Measurements from ENCODE around the gene RAD51B.

RAD51B gene

DNA sequence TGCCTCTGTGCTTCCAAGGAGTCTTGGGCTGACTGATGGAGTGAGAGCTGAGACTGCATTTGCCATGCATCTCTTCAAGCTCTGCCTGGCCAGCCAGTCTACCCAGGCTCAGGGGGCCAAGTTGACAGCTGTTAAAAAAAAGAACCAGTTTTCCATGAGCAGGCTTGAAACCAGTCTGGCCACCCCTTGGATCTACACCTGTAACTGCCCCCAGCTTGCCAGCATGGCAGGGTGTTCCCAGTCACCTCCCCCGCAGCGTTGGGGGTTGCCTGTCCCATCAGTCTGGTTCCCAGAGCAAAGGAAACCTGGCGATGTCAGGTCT lies 770.6 kb downstream of the RAD51B start:
- no peaks in the 10 kb centered on the region for H3K27me3 ChIP-seq (replicated peaks)
- in situ Hi-C loops (cut with HindIII; ENCODE audit: low pct_ligation_motif_present, low sequenced_read_pairs) = no loop called here
- H3K27ac ChIP-seq = no peak overlapping the region
- H3K36me3 ChIP-seq (replicated peaks) = no peaks in the 10 kb centered on the region
- no peak overlapping the region for H3K4me3 ChIP-seq (ENCODE audit: low read depth, low read length)
- TF ChIP-seq CTCF (IDR thresholded peaks at IDR 0.05; ENCODE audit: low read depth, low read length, missing control alignments) = no peak
- DNase-seq = no peak

- no peaks in the 10 kb centered on the region for H3K36me3 ChIP-seq (replicated peaks)
- no peak for TF ChIP-seq CTCF (IDR thresholded peaks at IDR 0.05; ENCODE audit: low read depth, low read length, missing control alignments)
- in situ Hi-C loops (cut with HindIII; ENCODE audit: low pct_ligation_motif_present, low sequenced_read_pairs) = no loop called here
- H3K27me3 ChIP-seq (replicated peaks) = no peaks in the 10 kb centered on the region
- DNase-seq = no peak
- no peak overlapping the region for H3K4me3 ChIP-seq (ENCODE audit: low read depth, low read length)
- H3K27ac ChIP-seq = no peak overlapping the region
Measured at GRCh38 chr14:68591786-68592185, 772.2 kb downstream of the RAD51B start.

DNA sequence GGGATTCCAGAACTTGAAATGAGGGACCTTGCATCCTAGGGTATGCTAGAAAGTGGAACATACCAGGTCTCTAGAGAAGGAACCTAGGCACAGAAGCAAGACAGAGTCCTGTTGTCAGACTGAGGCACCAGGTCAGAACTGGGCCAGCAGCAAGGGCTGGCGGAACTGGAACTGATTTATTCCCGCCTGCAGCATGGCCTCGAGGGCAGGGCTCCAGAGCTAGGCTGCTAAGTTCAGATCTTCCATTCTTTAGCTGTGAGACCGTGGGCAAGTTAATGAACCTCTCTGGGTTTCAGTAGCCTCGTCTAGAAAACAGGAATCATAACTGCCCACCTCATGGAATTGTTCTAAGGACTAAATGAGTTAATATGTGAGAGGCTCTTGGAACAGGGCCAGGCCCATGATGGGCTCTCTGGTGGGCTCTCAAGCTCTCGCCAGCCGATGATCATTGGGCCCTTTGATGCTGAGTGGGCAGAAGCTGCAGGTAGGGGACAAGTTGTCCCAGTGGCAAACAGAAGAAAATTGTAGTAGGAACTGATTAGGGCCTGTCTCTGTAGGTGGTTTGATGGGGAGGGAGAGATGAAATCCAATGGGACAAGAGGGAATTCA lies 773.5 kb downstream of the RAD51B start:
- DNase-seq = no peak
- H3K36me3 ChIP-seq (replicated peaks) = no peaks in the 10 kb centered on the region
- no peaks in the 10 kb centered on the region for H3K27me3 ChIP-seq (replicated peaks)
- in situ Hi-C loops (cut with HindIII; ENCODE audit: low pct_ligation_motif_present, low sequenced_read_pairs) = no loop called here
- no peak overlapping the region for H3K27ac ChIP-seq
- TF ChIP-seq CTCF (IDR thresholded peaks at IDR 0.05; ENCODE audit: low read depth, low read length, missing control alignments) = no peak
- H3K4me3 ChIP-seq (ENCODE audit: low read depth, low read length) = no peak overlapping the region

DNA sequence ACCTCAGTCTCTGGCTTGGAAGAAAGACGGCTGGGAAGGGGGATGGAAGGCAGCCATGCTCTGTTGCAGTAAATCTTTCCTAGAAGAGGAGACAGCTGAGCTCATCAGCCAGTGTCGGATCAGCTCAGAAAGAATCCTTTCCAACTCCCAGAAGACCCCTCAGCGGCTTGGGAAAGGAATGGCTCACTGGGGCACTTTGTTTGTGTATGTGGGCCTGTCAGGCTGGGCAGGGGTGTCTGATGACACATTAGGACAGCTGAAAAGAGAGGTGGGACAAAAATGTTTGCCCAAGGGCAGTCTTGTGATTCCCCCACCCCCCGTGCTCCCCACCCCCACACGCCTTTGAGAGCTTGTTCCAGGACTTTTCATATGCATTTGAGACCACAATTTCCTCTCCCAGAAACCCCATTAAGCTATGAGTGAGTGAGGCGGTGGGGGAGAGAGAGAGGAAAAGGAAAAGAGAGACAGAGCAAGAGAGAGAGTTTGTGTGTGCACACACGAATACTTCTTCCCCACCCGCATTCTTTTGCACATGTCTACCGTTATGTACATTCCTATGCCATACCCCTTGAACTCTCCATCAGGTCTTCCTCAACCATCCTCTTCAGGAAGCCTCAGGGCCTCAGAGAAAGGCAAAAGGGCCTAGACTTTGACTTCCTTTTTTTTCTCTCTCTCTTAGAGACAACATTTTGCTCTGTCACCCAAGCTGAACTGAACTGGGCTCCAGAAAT lies 774.4 kb downstream of the RAD51B start:
- no peak for DNase-seq
- no peak for TF ChIP-seq CTCF (IDR thresholded peaks at IDR 0.05; ENCODE audit: low read depth, low read length, missing control alignments)
- no peak overlapping the region for H3K27ac ChIP-seq
- no peak overlapping the region for H3K4me3 ChIP-seq (ENCODE audit: low read depth, low read length)
- H3K36me3 ChIP-seq (replicated peaks) = no peaks in the 10 kb centered on the region
- in situ Hi-C loops (cut with HindIII; ENCODE audit: low pct_ligation_motif_present, low sequenced_read_pairs) = no loop called here
- H3K27me3 ChIP-seq (replicated peaks) = no peaks in the 10 kb centered on the region

DNA sequence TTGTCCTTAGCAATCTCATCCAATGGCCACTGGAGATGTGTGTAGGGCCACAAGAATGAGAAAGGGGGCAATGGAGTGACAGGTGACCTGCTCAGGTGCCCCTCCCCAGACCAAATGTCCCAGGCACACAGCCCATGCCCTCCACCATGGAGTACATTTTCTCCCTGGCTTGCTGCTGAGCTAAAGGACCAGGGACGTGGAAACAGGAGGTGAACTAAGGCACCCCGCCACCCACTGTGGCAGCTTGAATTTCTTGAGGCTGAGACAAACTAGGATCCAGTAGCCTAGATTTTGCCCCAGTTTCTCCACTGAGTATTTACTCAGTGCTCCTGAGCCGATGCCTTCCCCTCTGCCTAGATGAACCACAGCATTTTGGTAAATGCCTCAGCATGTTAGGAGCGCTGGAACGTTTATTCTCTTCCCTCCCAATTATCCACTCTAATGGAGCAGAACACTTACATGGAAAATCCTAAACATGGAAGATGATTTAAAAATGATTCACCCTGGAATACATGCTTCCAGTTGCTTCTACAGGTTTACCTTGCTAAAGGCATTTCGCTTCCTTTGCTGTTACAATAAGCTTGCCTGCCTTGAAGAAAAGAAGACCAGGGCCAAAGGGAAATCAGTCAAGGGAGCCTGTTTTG lies 775.3 kb downstream of the RAD51B start:
- no peak for DNase-seq
- Histone ChIP-seq H3K4me3 (ENCODE audit: low read depth, low read length) (no peak overlapping the region), H3K27me3 (replicated peaks) (no peaks in the 10 kb centered on the region), H3K27ac (no peak overlapping the region), H3K36me3 (replicated peaks) (no peaks in the 10 kb centered on the region)
- no peak for TF ChIP-seq CTCF (IDR thresholded peaks at IDR 0.05; ENCODE audit: low read depth, low read length, missing control alignments)
- in situ Hi-C loops (cut with HindIII; ENCODE audit: low pct_ligation_motif_present, low sequenced_read_pairs) = no loop called here
